ENCODE results near the gene STUM. TPM values are rescaled to one million over a fixed set of nuclear protein-coding genes. Genes with fewer than 3 reads are reported as not detected.

STUM gene
- total and polyA plus RNA-seq, 2 of the 8 experiments (the other 6 are each of a cell fraction or from before 2014, with no cell fraction given), result 0.76 to 1.2 TPM

DNA sequence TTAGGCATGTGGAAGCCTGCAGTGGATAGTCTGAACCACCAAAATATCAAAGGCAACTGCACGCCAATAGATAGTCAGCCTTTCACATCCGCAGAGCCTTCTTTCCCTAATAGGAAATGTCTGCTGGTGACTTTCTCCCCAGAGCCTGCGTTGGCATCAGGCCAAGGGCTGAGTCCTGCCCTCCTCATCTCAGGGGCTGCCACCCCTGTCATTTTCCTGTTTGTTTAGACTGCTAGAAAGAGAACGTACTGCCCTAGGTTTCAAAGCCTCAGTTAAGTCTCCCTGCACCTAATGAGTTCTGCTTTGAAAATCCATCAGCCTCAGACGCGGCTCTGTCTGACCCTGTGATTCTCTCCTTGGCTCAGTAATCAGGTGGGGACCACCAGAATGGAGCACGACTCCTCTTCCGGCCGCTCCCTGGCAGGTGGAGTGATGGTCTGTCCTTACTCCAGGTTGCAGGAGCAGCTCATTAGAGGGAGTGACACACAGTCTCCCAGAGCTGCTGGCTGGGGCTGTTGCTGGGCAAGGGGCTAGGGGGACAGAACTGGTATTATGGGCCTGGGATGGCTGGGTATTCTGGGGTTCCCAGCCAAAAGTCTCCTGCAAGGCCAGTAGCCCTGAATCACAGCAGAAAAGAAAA is 27.3 kb downstream of the STUM start:
- no peak overlapping the region for H2AK5ac ChIP-seq (ENCODE audit: low read depth, low read length)
- no peak overlapping the region for H4K8ac ChIP-seq (ENCODE audit: extremely low read depth, insufficient read depth, low read length)
- no peak overlapping the region for H3K27ac ChIP-seq (ENCODE audit: low read depth, low read length)
- no peaks in the 10 kb centered on the region for H3K9me3 ChIP-seq (ENCODE audit: insufficient read depth in 2 of 2, low read depth in 1 of 2, low read length in 1 of 2)
- H3K4ac ChIP-seq (replicated peaks; ENCODE audit: insufficient read length, low read depth, low read length), result no peak overlapping the region
- H3K4me1 ChIP-seq (replicated peaks in 1 of 4; ENCODE audit: control insufficient read depth in 3 of 4, insufficient read depth in 4 of 4, low read length in 3 of 4), result peaks cover 0 to 4% (median 0%) of the 10 kb centered on the region in 4 experiments; a peak in 1 of 7 replicates
- H3K79me2 ChIP-seq (ENCODE audit: control insufficient read depth in 1 of 2, insufficient read depth in 2 of 2, low read length in 2 of 2), result no peaks in the 10 kb centered on the region
- no peak overlapping the region for H3K4me3 ChIP-seq (ENCODE audit: extremely low read depth in 1 of 4, insufficient read depth in 2 of 4, low read depth in 3 of 4, low read length in 4 of 4)
- no peak overlapping the region for H2BK15ac ChIP-seq (ENCODE audit: low read length)
- no peak overlapping the region for H3K9ac ChIP-seq (replicated peaks in 1 of 4; ENCODE audit: extremely low read depth in 1 of 4, low read depth in 3 of 4, low read length in 3 of 4)
- H4K5ac ChIP-seq (ENCODE audit: insufficient read length, low read depth, low read length), result no peak overlapping the region
- no peak overlapping the region for H3K18ac ChIP-seq (ENCODE audit: extremely low read depth, low read length)
- CTCF ChIA-PET (ENCODE audit: partially characterized antibody), result interaction anchor here (0.9 to 2.1 kb wide), 5 partner anchors 26 to 171 kb away, joined by 3 to 13 read pairs (median 4); no protein-coding TSS in a partner anchor
- no peaks in the 10 kb centered on the region for H3K36me3 ChIP-seq (ENCODE audit: control insufficient read depth in 2 of 4, insufficient read depth in 4 of 4, low read length in 3 of 4)
- POLR2A ChIA-PET (ENCODE audit: partially characterized antibody), result no interaction called here
- WGBS, 2 experiments (ENCODE audit: extremely low coverage in 1 of 2, insufficient coverage in 1 of 2, insufficient read length in 1 of 2, insufficient replicate concordance in 2 of 2, low coverage in 1 of 2, low lambda C conversion rate in 2 of 2, missing lambda C conversion rate in 1 of 2), result 89% methylated on average over 9 of the region's 9 CpGs; no CpG with 5 or more reads in 1 of the 2 experiments
- no peak overlapping the region for H2AFZ ChIP-seq (ENCODE audit: low read length)
- H4K20me1 ChIP-seq (replicated peaks in 1 of 2; ENCODE audit: control insufficient read depth in 1 of 2, insufficient read depth in 2 of 2, low read length in 2 of 2), result no peaks in the 10 kb centered on the region
- no peaks in the 10 kb centered on the region for H3K27me3 ChIP-seq (replicated peaks in 1 of 4; ENCODE audit: control insufficient read depth in 3 of 4, extremely low read depth in 1 of 4, insufficient read depth in 3 of 4, low read length in 3 of 4)
- H3K79me1 ChIP-seq (ENCODE audit: low read depth, low read length), result no peaks in the 10 kb centered on the region
- no peak overlapping the region for H3K56ac ChIP-seq (replicated peaks; ENCODE audit: insufficient read length, low read depth, low read length)
- H2BK5ac ChIP-seq (ENCODE audit: low read depth, low read length), result no peak overlapping the region
- H2BK120ac ChIP-seq (replicated peaks; ENCODE audit: low read depth, low read length), result no peak overlapping the region
- no peak overlapping the region for H3K4me2 ChIP-seq (ENCODE audit: insufficient read depth in 1 of 2, low read depth in 2 of 2, low read length in 2 of 2)
- no peaks in the 10 kb centered on the region for H3K23me2 ChIP-seq (ENCODE audit: low read depth, low read length)
- no peak overlapping the region for H3K23ac ChIP-seq (ENCODE audit: insufficient read length)
- DNase-seq (ENCODE audit: low read depth in 1 of 2, low spot score in 2 of 2), result no peak
- no peak overlapping the region for H3K14ac ChIP-seq (ENCODE audit: insufficient read length)
- H2BK12ac ChIP-seq (ENCODE audit: low read depth, low read length), result no peak overlapping the region
- H4K91ac ChIP-seq (replicated peaks; ENCODE audit: insufficient read length, low read length), result no peak overlapping the region
- no peak overlapping the region for H2BK20ac ChIP-seq (ENCODE audit: low read length)
- no peak for FAIRE-seq
- no peak for TF ChIP-seq BRCA1 (IDR thresholded peaks at IDR 0.05; ENCODE audit: low read depth, low read length)
- TF ChIP-seq, protein P1, sequence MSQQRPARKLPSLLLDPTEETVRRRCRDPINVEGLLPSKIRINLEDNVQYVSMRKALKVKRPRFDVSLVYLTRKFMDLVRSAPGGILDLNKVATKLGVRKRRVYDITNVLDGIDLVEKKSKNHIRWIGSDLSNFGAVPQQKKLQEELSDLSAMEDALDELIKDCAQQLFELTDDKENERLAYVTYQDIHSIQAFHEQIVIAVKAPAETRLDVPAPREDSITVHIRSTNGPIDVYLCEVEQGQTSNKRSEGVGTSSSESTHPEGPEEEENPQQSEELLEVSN (IDR thresholded peaks at IDR 0.05), result no peak
- TF ChIP-seq POLR2A (IDR thresholded peaks at IDR 0.05; ENCODE audit: control extremely low read depth in 1 of 2, low read depth in 2 of 2, low read length in 2 of 2), result no peak
- TF ChIP-seq RBBP5 (IDR thresholded peaks at IDR 0.05; ENCODE audit: borderline replicate concordance, low read depth, low read length), result no peak
- no peak for TF ChIP-seq FOSL1 (IDR thresholded peaks at IDR 0.05; ENCODE audit: insufficient read depth, low read depth, low read length)
- no peak for TF ChIP-seq TAF1 (IDR thresholded peaks at IDR 0.05; ENCODE audit: low read depth, low read length)

All from H1 (cell line).